M059J (cell line): ENCODE measurements around the gene TFEC. TPM values are rescaled to one million over a fixed set of nuclear protein-coding genes. Genes with fewer than 3 reads are reported as not detected.
"Not testable (repeated sequence)": the region's sequence is repeated elsewhere in the genome, so short reads cannot be mapped to it uniquely, and the experiment has no call there.

Experiments used
- DNase-seq: peaks from one replicate; pipeline ENCODE4 v3.0.0-alpha.2; 2012; ENCODE audit warnings: low read depth
- total RNA-seq: library from RNA; depleted of rRNA; stranded (reverse); fragments of >200 nt; shearing (Covaris generic); gene quantifications from 2 replicates; pipeline ENCODE4 v1.2.3, GENCODE V29; 2014; rRNA removed

TFEC gene
- total RNA-seq, 1 experiment from 2014 or later: 0.32 TPM

DNA sequence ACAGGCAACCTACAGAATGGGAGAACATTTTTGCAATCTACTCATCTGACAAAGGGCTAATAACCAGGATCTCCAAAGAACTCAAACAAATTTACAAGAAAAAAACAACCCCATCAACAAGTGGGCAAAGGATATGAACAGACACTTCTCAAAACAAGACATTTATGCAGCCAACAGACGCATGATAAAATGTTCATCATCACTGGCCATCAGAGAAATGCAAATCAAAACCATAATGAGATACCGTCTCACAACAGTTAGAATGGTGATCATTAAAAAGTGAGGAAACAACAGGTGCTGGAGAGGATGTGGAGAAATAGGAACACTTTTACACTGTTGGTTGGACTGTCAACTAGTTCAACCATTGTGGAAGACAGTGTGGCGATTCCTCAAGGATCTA, 100.8 kb downstream of the TFEC start:
- not testable (repeated sequence) for DNase-seq

GRCh38 chr7:115924411-115924810, 106.2 kb downstream of the TFEC start:
- no peak for DNase-seq

DNA sequence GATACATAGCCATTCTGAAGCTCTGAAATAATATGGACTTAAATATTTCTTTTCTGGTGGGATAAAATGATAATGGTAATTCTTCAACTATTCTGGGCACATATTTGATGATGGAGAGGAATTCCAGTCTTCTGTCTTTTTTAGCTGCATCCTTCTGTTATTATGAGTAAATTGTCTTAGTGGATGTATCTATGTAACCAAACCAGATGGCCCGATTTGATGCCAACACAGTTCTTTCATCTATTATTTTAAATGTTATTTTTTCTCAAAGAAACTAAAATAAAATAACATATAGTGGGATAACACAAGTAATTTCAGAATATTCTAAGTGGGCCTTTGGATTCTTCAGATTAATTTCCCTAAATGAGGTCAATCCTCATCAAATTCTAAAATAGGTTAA, 110.2 kb downstream of the TFEC start:
- no peak for DNase-seq

DNA sequence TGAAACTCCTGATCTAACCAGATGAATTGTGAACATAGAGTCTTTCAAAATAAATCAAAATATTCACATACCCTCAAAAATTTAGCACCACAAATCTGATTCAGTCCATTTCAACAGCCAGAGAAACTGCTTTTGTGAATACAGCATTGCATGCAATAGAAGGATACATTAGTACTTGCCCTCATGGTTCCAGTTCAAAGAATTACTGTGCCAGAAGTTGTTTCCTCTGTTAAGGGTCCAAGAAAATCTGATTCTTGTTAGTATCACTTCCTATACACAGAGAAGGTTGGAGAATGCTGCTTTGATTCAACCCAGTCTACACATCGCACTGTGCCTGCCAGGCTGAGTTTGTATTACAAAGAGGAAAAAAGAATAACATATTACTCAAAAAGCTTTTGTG, 115.6 kb downstream of the TFEC start:
- no peak for DNase-seq

- DNase-seq: peak; percentile 10
Observed at GRCh38 chr7:115911465-115911864, 119.1 kb downstream of the TFEC start.

- peak; percentile 45 for DNase-seq
Observed at GRCh38 chr7:115910541-115911164, 119.9 kb downstream of the TFEC start.

- no peak for DNase-seq
Observed at GRCh38 chr7:115906731-115907130, 123.8 kb downstream of the TFEC start.

GRCh38 chr7:115889669-115889984, 140.9 kb downstream of the TFEC start:
- no peak for DNase-seq

DNA sequence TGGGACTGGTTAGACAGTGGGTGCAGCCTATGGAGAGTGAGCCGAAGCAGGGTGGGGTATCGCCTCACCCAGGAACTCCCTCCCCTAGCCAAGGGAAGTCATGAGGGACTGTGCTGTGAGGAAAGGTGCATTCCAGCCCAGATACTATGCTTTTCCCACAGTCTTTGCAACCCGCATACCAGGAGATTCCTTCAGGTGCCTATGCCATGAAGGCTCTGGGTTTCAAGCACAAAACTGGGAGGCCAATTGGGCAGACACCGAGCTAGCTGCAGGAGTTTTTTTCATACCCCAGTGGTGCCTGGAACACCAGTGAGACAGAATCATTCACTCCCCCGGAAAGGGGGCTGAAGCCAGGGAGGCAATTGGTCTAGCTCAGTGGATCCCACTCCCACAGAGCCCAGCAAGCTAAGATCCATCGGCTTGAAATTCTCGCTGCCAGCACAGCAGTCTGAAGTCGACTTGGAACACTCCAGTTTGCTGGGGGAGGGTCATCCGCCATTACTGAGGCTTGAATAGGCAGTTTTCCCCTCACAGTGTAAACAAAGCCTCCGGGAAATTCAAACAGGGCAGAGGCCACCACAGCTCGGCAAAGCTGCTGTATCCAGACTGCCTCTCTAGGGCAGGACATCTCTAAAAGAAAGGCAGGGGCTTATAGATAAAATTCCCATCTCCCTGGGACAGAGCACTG, 141.4 kb downstream of the TFEC start:
- no peak for DNase-seq

DNA sequence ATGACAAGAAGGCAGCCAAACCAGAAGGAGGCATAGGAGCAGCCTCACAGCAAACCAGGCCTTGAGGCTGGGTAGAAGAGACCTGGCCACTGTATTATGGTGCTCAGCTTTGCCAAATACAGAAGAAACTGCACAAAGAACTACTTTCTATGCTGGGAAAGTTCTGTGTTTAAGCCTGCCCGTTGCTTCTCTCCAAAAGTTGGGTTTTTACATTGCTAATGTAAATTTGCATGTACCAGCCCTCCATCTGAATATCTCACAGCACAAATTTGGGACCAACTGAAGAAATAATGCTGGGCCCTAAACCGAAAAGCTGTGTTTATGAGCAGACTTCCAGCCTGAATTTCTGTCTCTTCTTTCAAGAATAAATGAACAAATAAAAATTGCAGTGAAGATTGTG, 145.0 kb downstream of the TFEC start:
- no peak for DNase-seq

Other genes with a start within 250 kb of the TFEC start
- gene TES, start 179.8 kb upstream of the TFEC start, total RNA-seq: 0.20 TPM in 1 of 2 replicates, not detected in the other